GM19238 (cell line): ENCODE results near the gene IFT22.
"Not testable (repeated sequence)": the region's sequence is repeated elsewhere in the genome, so short reads cannot be mapped to it uniquely, and the experiment has no call there.

ENCODE experiments used
- DNase-seq: peaks from one replicate; pipeline ENCODE4 v3.0.0; 2011; ENCODE audit warnings: low spot score; ENCODE audit not compliant: insufficient read length

The IFT22 gene

GRCh38 chr7:101321491-101322401 lies at the start of gene IFT22:
IFT22 (minus strand) TSS chr7:101321812; CDS start chr7:101321709, 103 bp downstream.
- peak; percentile 95 for DNase-seq

GRCh38 chr7:101370836-101371235 lies 49.2 kb upstream of the IFT22 start:
- no peak for DNase-seq

GRCh38 chr7:101368422-101369165 lies 47.0 kb upstream of the IFT22 start:
- DNase-seq: no peak

- no peak for DNase-seq
These were observed 46.1 kb upstream of the IFT22 start for GRCh38 chr7:101367676-101368075.

GRCh38 chr7:101365956-101366355 lies 44.3 kb upstream of the IFT22 start:
- DNase-seq: no peak

GRCh38 chr7:101363734-101364374 lies 42.2 kb upstream of the IFT22 start:
- DNase-seq: peak; percentile 69

GRCh38 chr7:101363196-101363733 lies 41.7 kb upstream of the IFT22 start:
- DNase-seq: no peak

- DNase-seq: no peak
These were observed 41.0 kb upstream of the IFT22 start, which contains the start of gene COL26A1 for GRCh38 chr7:101362334-101363195. COL26A1 (plus strand) TSS chr7:101362875; CDS start chr7:101363033, 158 bp downstream.

- DNase-seq: no peak
These were observed 35.8 kb upstream of the IFT22 start for GRCh38 chr7:101357433-101357832.

- DNase-seq: no peak
These were observed 31.3 kb upstream of the IFT22 start for GRCh38 chr7:101352920-101353308.

- DNase-seq: not testable (repeated sequence)
These were observed 27.7 kb upstream of the IFT22 start for GRCh38 chr7:101349300-101349699.

GRCh38 chr7:101348456-101349067 lies 26.9 kb upstream of the IFT22 start:
- DNase-seq: not testable (repeated sequence)

- no peak for DNase-seq
These were observed 25.9 kb upstream of the IFT22 start for GRCh38 chr7:101347477-101347876.

GRCh38 chr7:101342892-101343291 lies 21.3 kb upstream of the IFT22 start:
- DNase-seq: no peak

GRCh38 chr7:101340379-101340778 lies 18.8 kb upstream of the IFT22 start:
- DNase-seq: no peak

GRCh38 chr7:101333912-101334311 lies 12.3 kb upstream of the IFT22 start:
- DNase-seq: no peak

- DNase-seq: no peak
These were observed 10.4 kb upstream of the IFT22 start for GRCh38 chr7:101332026-101332425.

GRCh38 chr7:101330011-101330484 lies 8.4 kb upstream of the IFT22 start:
- no peak for DNase-seq

- DNase-seq: no peak
These were observed 6.5 kb upstream of the IFT22 start for GRCh38 chr7:101328159-101328558.

- DNase-seq: no peak
These were observed 2.2 kb downstream of the IFT22 start for GRCh38 chr7:101319401-101319800.
